Measurements from ENCODE around the gene PARP15. TPM values are rescaled to one million over a fixed set of nuclear protein-coding genes. Genes with fewer than 3 reads are reported as not detected.
"Not testable (repeated sequence)": the region's sequence is repeated elsewhere in the genome, so short reads cannot be mapped to it uniquely, and the experiment has no call there.

The PARP15 gene
- total RNA-seq, 1 experiment from 2014 or later, result 0.07 TPM

DNA sequence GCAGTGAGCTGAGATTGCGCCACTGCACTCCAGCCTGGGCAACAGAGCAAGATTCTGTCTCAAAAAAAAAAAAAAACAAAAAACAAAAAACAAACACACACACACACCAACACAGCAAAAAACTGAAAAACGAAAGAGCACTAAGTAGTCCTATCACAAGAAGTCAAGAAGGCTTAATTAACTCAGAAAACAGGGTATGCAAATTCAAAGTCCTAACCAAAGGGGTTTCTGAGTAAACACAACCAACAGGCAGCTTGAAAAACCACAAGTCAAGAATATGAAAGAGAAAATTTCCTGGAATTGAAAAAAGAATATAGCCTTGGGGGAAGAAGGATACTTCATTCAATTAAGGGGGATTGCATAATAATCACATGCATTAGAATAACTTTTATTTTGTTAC, 65.5 kb downstream of the PARP15 start:
- no peaks in the 10 kb centered on the region for H3K4me1 ChIP-seq
- no peaks in the 10 kb centered on the region for H3K9me3 ChIP-seq
- H3K27ac Mint-ChIP-seq (ENCODE audit: unreplicated experiment), result no peak overlapping the region
- intact Hi-C loops (cut with micrococcal nuclease; ENCODE audit: unreplicated experiment), result no loop called here
- TF ChIP-seq, protein P1, sequence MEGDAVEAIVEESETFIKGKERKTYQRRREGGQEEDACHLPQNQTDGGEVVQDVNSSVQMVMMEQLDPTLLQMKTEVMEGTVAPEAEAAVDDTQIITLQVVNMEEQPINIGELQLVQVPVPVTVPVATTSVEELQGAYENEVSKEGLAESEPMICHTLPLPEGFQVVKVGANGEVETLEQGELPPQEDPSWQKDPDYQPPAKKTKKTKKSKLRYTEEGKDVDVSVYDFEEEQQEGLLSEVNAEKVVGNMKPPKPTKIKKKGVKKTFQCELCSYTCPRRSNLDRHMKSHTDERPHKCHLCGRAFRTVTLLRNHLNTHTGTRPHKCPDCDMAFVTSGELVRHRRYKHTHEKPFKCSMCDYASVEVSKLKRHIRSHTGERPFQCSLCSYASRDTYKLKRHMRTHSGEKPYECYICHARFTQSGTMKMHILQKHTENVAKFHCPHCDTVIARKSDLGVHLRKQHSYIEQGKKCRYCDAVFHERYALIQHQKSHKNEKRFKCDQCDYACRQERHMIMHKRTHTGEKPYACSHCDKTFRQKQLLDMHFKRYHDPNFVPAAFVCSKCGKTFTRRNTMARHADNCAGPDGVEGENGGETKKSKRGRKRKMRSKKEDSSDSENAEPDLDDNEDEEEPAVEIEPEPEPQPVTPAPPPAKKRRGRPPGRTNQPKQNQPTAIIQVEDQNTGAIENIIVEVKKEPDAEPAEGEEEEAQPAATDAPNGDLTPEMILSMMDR (IDR thresholded peaks at IDR 0.05; ENCODE audit: insufficient read depth in 1 of 2, low read depth in 1 of 2, low read length in 1 of 2, severe bottlenecking in 1 of 2, unreplicated experiment in 1 of 2), result no peak
- BruUV-seq (replicated peaks), result no TSS peak
- no peaks in the 10 kb centered on the region for H3K27me3 ChIP-seq (replicated peaks; ENCODE audit: control insufficient read depth, insufficient read depth, low read length)
- POLR2A ChIA-PET, result no interaction called here
- CTCF ChIA-PET, result no interaction called here
- H3K4me3 ChIP-seq (ENCODE audit: low read depth, low read length), result no peak overlapping the region
- no peak for DNase-seq
- no peaks in the 10 kb centered on the region for H3K27me3 Mint-ChIP-seq (ENCODE audit: insufficient read depth, unreplicated experiment)
- no peak overlapping the region for H3K4me3 Mint-ChIP-seq (ENCODE audit: unreplicated experiment)
- peaks cover 5% of the 10 kb centered on the region for H3K4me1 Mint-ChIP-seq (ENCODE audit: low read depth, unreplicated experiment)
- no peaks in the 10 kb centered on the region for H3K36me3 Mint-ChIP-seq (ENCODE audit: insufficient read depth, unreplicated experiment)
- H3K9me3 Mint-ChIP-seq (ENCODE audit: unreplicated experiment), result no peaks in the 10 kb centered on the region
- no peaks in the 10 kb centered on the region for H3K36me3 ChIP-seq (ENCODE audit: control insufficient read depth, insufficient read depth, low read length)

DNA sequence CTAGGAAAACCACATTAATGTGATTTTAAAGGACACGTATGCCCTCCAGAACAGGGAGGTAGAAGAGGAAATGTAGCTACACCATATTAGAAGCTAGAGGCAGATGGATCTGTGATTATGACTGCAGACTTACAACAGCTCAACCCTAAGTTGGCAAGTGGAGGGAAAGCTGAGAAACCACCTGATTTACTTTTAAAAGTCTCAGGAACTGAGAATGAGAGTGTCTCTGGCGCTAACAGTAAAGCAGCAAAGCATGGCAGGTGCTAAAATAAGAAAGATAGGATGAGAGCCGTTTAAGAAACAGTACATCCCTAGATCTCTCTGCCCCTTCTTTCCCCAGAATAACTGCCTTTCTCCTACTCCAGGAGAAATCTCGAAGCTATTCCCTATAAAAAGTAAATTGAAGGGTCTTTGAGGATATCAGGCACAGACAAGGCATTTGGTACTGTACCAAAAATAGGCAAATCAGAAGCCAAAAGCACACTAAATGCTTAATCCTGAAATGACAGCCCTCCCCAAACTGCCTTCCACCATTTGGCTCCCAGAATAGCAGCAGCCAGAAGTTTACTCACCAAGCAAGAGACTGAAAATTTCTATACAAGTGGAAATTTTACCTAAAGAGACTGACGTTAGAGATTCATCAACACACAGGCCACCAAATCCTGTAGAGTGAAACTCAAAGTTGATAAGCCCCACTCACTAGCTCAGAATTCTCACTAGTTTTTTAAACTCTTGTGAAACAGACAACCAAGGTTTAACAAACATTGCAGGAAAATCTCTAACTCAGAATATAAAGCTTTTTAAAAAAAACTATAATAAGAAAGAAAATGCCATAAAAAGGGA, 68.9 kb downstream of the PARP15 start:
- Mint-ChIP-seq H3K36me3 (ENCODE audit: insufficient read depth, unreplicated experiment) (no peaks in the 10 kb centered on the region), H3K9me3 (ENCODE audit: unreplicated experiment) (peaks cover 12% of the 10 kb centered on the region), H3K27ac (ENCODE audit: unreplicated experiment) (no peak overlapping the region), H3K27me3 (ENCODE audit: insufficient read depth, unreplicated experiment) (no peaks in the 10 kb centered on the region), H3K4me3 (ENCODE audit: unreplicated experiment) (no peak overlapping the region), H3K4me1 (ENCODE audit: low read depth, unreplicated experiment) (peaks cover 5% of the 10 kb centered on the region)
- Histone ChIP-seq H3K9me3 (no peaks in the 10 kb centered on the region), H3K4me1 (peaks cover 5% of the 10 kb centered on the region; the same call in 1 of the 2 replicates), H3K27me3 (replicated peaks; ENCODE audit: control insufficient read depth, insufficient read depth, low read length) (no peaks in the 10 kb centered on the region), H3K36me3 (ENCODE audit: control insufficient read depth, insufficient read depth, low read length) (no peaks in the 10 kb centered on the region), H3K4me3 (ENCODE audit: low read depth, low read length) (no peak overlapping the region)
- POLR2A ChIA-PET, result no interaction called here
- TF ChIP-seq, protein P1 (IDR thresholded peaks at IDR 0.05; ENCODE audit: insufficient read depth in 1 of 2, low read depth in 1 of 2, low read length in 1 of 2, severe bottlenecking in 1 of 2, unreplicated experiment in 1 of 2), result no peak
- intact Hi-C loops (cut with micrococcal nuclease; ENCODE audit: unreplicated experiment), result no loop called here
- CTCF ChIA-PET, result no interaction called here
- DNase-seq, result no peak
- BruUV-seq (replicated peaks), result no TSS peak

DNA sequence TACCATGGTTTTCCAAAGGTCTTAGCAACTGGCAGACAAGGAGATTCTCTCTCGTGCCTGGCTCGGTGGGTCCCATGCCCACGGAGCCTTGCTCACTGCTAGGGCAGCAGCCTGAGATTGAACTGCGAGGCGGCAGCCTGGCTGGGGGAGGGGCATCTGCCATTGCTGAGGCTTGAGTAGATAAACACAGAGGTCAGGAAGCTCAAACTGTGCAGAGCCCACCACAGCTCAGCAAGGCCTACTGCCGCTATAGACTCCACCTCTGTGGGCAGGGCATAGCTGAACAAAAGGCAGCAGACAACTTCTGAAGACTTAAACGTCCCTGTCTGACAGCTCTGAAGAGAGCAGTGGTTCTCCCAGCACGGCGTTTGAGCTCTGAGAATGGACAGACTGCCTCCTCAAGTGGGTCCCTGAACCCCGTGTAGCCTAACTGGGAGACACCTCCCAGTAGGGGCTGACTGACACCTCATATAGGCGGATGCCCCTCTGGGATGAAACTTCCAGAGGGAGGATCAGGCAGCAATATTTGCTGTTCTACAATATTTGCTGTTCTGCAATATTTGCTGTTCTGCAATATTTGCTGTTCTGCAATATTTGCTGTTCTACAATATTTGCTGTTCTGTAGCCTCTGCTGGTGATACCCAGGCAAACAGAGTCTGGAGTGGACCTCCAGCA, 73.9 kb downstream of the PARP15 start:
- peaks cover 12% of the 10 kb centered on the region; the same call in 1 of the 2 replicates for H3K4me1 ChIP-seq
- intact Hi-C loops (cut with micrococcal nuclease; ENCODE audit: unreplicated experiment); H3K4me1 Mint-ChIP-seq (ENCODE audit: low read depth, unreplicated experiment); H3K36me3 ChIP-seq (ENCODE audit: control insufficient read depth, insufficient read depth, low read length); CTCF ChIA-PET; H3K4me3 ChIP-seq (ENCODE audit: low read depth, low read length); H3K27ac Mint-ChIP-seq (ENCODE audit: unreplicated experiment); H3K27me3 Mint-ChIP-seq (ENCODE audit: insufficient read depth, unreplicated experiment); BruUV-seq (replicated peaks); H3K9me3 ChIP-seq; H3K36me3 Mint-ChIP-seq (ENCODE audit: insufficient read depth, unreplicated experiment); H3K27me3 ChIP-seq (replicated peaks; ENCODE audit: control insufficient read depth, insufficient read depth, low read length): not testable (repeated sequence)
- peaks cover 39% of the 10 kb centered on the region for H3K9me3 Mint-ChIP-seq (ENCODE audit: unreplicated experiment)
- POLR2A ChIA-PET, result interaction anchor here (0.6 kb wide), 1 partner anchor 15 kb away, joined by 4 read pairs; no protein-coding TSS in a partner anchor
- H3K4me3 Mint-ChIP-seq (ENCODE audit: unreplicated experiment), result peak overlapping the region; percentile 54
- DNase-seq, result peak in 1 of 2 experiments; percentile 71

DNA sequence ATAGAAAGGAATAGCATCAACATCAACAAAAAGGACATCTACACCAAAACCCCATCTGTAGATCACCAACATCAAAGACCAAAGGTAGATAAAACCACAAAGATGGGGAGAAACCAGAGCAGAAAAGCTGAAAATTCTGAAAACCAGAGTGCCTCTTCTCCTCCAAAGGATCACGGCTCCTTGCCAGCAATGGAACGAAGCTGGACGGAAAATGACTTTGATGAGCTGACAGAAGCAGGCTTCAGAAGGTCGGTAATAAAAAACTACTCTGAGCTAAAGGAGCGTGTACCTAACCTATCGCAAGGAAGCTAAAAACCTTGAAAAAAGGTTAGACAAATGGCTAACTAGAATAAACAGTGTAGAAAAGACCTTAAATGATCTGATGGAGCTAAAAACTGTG, 74.5 kb downstream of the PARP15 start:
- H3K36me3 Mint-ChIP-seq (ENCODE audit: insufficient read depth, unreplicated experiment); H3K36me3 ChIP-seq (ENCODE audit: control insufficient read depth, insufficient read depth, low read length); H3K27ac Mint-ChIP-seq (ENCODE audit: unreplicated experiment); H3K27me3 ChIP-seq (replicated peaks; ENCODE audit: control insufficient read depth, insufficient read depth, low read length); BruUV-seq (replicated peaks); intact Hi-C loops (cut with micrococcal nuclease; ENCODE audit: unreplicated experiment); CTCF ChIA-PET; H3K9me3 ChIP-seq; H3K4me1 Mint-ChIP-seq (ENCODE audit: low read depth, unreplicated experiment); H3K27me3 Mint-ChIP-seq (ENCODE audit: insufficient read depth, unreplicated experiment); H3K4me3 ChIP-seq (ENCODE audit: low read depth, low read length); DNase-seq: not testable (repeated sequence)
- H3K4me1 ChIP-seq, result peaks cover 12% of the 10 kb centered on the region; the same call in 1 of the 2 replicates
- POLR2A ChIA-PET, result interaction anchor here (0.6 kb wide), 1 partner anchor 14 kb away, joined by 4 read pairs; no protein-coding TSS in a partner anchor
- Mint-ChIP-seq H3K4me3 (ENCODE audit: unreplicated experiment) (peak overlapping the region; percentile 54), H3K9me3 (ENCODE audit: unreplicated experiment) (peaks cover 39% of the 10 kb centered on the region)

DNA sequence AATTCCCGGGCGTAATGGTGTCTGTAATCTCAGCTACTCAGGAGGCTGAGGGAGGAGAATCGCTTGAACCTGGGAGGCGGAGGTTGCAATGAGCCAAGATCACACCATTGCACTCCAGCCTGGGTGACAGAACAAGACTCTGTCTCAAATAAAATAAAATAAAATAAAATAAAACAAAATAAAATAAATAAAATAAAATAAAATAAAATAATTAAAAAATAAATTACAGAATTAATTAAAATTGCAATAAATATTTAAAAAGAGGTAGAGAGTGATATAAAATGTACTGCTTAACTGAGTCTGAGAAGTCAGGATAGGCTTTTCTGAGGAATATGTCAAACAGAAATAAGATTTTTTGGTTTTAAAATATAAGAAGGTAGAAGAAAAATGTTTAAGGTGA, 80.9 kb downstream of the PARP15 start:
- intact Hi-C loops (cut with micrococcal nuclease; ENCODE audit: unreplicated experiment); POLR2A ChIA-PET; H3K4me1 ChIP-seq; H3K27me3 ChIP-seq (replicated peaks; ENCODE audit: control insufficient read depth, insufficient read depth, low read length); H3K4me1 Mint-ChIP-seq (ENCODE audit: low read depth, unreplicated experiment); H3K4me3 Mint-ChIP-seq (ENCODE audit: unreplicated experiment); H3K27ac Mint-ChIP-seq (ENCODE audit: unreplicated experiment); CTCF ChIA-PET; H3K4me3 ChIP-seq (ENCODE audit: low read depth, low read length); BruUV-seq (replicated peaks); H3K9me3 ChIP-seq; H3K36me3 ChIP-seq (ENCODE audit: control insufficient read depth, insufficient read depth, low read length); DNase-seq; H3K36me3 Mint-ChIP-seq (ENCODE audit: insufficient read depth, unreplicated experiment); H3K27me3 Mint-ChIP-seq (ENCODE audit: insufficient read depth, unreplicated experiment): not testable (repeated sequence)
- peaks cover 22% of the 10 kb centered on the region for H3K9me3 Mint-ChIP-seq (ENCODE audit: unreplicated experiment)
